Naive B cell (primary cell): Measurements from ENCODE around the gene PLCB4. TPM values are rescaled to one million over a fixed set of nuclear protein-coding genes. Genes with fewer than 3 reads are reported as not detected.

Experiments
- ATAC-seq, 2 donors: fragments of 150-1000 bp; cut with Tn5 transposase; 2 replicates each; pipeline ENCODE4 v1.10.0; 2021; ENCODE audit warnings: low read depth in 2 of 2, mild to moderate bottlenecking in 2 of 2, moderate library complexity in 2 of 2
- DNase-seq: peaks from one replicate; pipeline ENCODE4 v3.0.0; 2022
- H3K27ac Mint-ChIP-seq, 6 donors: one replicate each; pipeline ENCODE4 v1.8.0; 2020 to 2022; ENCODE audit warnings: mild to moderate bottlenecking in 6 of 6, mixed read lengths in 6 of 6, moderate library complexity in 5 of 6, inconsistent platforms in 2 of 6
- H3K27me3 Mint-ChIP-seq, 3 donors: one replicate each; pipeline ENCODE4 v1.8.0; 2021 to 2022; ENCODE audit warnings: mixed read lengths in 3 of 3, mild to moderate bottlenecking in 1 of 3
- H3K36me3 Mint-ChIP-seq, 2 donors: one replicate each; pipeline ENCODE4 v1.8.0; 2020 to 2022; ENCODE audit warnings: mixed read lengths in 2 of 2, inconsistent platforms in 1 of 2, mild to moderate bottlenecking in 1 of 2
- H3K4me1 Mint-ChIP-seq, 3 donors: one replicate each; pipeline ENCODE4 v1.8.0; 2020 to 2022; ENCODE audit warnings: mixed read lengths in 3 of 3, inconsistent platforms in 1 of 3, mild to moderate bottlenecking in 1 of 3, moderate library complexity in 1 of 3
- H3K4me3 Mint-ChIP-seq, 8 donors: one replicate each; pipeline ENCODE4 v1.8.0; 2020 to 2022; ENCODE audit warnings: mild to moderate bottlenecking in 8 of 8, mixed read lengths in 8 of 8, moderate library complexity in 8 of 8, inconsistent platforms in 2 of 8
- H3K9me3 Mint-ChIP-seq, 7 donors: one replicate each; pipeline ENCODE4 v1.8.0; 2020 to 2022; ENCODE audit warnings: mixed read lengths in 7 of 7, mild to moderate bottlenecking in 5 of 7, inconsistent platforms in 2 of 7, moderate library complexity in 1 of 7
- polyA plus RNA-seq, 6 donors: library from polyadenylated mRNA; unstranded; fragments of 300-500 nt; fragmentation: Illumina TruSeq; gene quantifications; one replicate each; pipeline ENCODE4 v1.2.3, GENCODE V29; 2021; ENCODE audit warnings: low read depth in 6 of 6

The PLCB4 gene
- polyA plus RNA-seq, 6 donors from 2014 or later: not detected

DNA sequence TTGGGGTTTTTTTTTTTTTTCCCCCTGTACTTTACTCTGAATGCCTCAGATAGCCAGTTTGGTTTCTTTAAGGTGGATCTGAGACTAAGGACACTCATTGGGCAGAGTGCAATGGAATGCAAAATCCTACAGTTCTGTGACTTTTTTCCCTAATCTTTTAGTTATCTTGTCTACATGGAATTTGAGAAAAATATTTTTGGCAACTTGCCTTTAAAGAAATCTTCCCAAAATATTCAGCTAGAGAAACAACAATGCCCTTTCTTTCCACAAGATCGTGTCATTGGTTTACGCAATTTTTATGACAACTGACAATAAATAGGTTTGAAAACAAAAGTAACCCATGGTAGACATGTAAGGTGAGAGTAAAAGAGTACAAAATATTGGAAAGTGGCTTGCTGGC, 273.8 kb downstream of the PLCB4 start:
- no peak for ATAC-seq
- H3K4me3 Mint-ChIP-seq: no peak overlapping the region
- H3K4me1 Mint-ChIP-seq: no peaks in the 10 kb centered on the region

GRCh38 chr20:9344083-9344920, 275.4 kb downstream of the PLCB4 start:
- DNase-seq (no peak), ATAC-seq (no peak)
- Mint-ChIP-seq H3K4me1 (no peaks in the 10 kb centered on the region), H3K9me3 (no peaks in the 10 kb centered on the region), H3K4me3 (no peak overlapping the region), H3K27ac (no peak overlapping the region), H3K36me3 (no peaks in the 10 kb centered on the region), H3K27me3 (peaks cover 0 to 8% (median 0%) of the 10 kb centered on the region in 3 donors)

More for the DNA sequence above, 273.8 kb downstream of the PLCB4 start:
- Mint-ChIP-seq H3K9me3 (no peaks in the 10 kb centered on the region), H3K27ac (no peak overlapping the region), H3K27me3 (peaks cover 0 to 8% (median 0%) of the 10 kb centered on the region in 3 donors), H3K36me3 (no peaks in the 10 kb centered on the region)
- DNase-seq: no peak

DNA sequence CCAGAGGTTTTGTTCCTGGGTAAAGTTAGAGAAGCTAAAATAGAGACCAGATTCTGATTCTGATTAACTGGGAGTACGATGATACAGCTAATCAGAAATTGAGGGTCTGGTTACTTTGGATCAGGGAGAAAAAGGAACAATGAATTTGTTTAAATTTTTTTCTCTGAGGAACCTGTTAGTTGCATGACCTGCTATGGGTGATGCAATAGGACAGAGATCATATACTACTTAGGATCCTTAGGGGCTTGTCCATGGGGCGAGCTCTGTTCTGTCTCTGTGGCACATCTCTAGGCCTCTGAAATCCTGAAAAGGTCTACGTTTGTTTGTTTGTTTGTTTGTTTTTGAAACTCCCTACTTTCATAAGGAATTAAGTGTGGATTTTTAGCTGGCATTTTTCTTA, 279.4 kb downstream of the PLCB4 start:
- Mint-ChIP-seq H3K27ac (no peak overlapping the region), H3K4me1 (no peaks in the 10 kb centered on the region), H3K36me3 (no peaks in the 10 kb centered on the region), H3K9me3 (no peaks in the 10 kb centered on the region), H3K27me3 (peaks cover 0 to 8% (median 0%) of the 10 kb centered on the region in 3 donors), H3K4me3 (no peak overlapping the region)
- ATAC-seq (no peak), DNase-seq (no peak)

GRCh38 chr20:9348747-9349146, 279.9 kb downstream of the PLCB4 start:
- no peak overlapping the region for H3K4me3 Mint-ChIP-seq
- no peaks in the 10 kb centered on the region for H3K36me3 Mint-ChIP-seq
- H3K27ac Mint-ChIP-seq: no peak overlapping the region
- DNase-seq: no peak
- H3K9me3 Mint-ChIP-seq: no peaks in the 10 kb centered on the region
- H3K4me1 Mint-ChIP-seq: no peaks in the 10 kb centered on the region
- ATAC-seq: no peak
- peaks cover 0 to 8% (median 0%) of the 10 kb centered on the region in 3 donors for H3K27me3 Mint-ChIP-seq

GRCh38 chr20:9349249-9349648, 280.4 kb downstream of the PLCB4 start:
- no peaks in the 10 kb centered on the region for H3K4me1 Mint-ChIP-seq
- no peak for ATAC-seq
- H3K27ac Mint-ChIP-seq: no peak overlapping the region
- no peaks in the 10 kb centered on the region for H3K9me3 Mint-ChIP-seq
- H3K4me3 Mint-ChIP-seq: no peak overlapping the region
- peaks cover 0 to 3% (median 0%) of the 10 kb centered on the region in 3 donors for H3K27me3 Mint-ChIP-seq
- no peak for DNase-seq
- no peaks in the 10 kb centered on the region for H3K36me3 Mint-ChIP-seq

- Mint-ChIP-seq H3K4me1 (no peaks in the 10 kb centered on the region), H3K9me3 (peaks cover 0 to 1% (median 0%) of the 10 kb centered on the region in 7 donors), H3K4me3 (no peak overlapping the region), H3K36me3 (no peaks in the 10 kb centered on the region), H3K27me3 (no peaks in the 10 kb centered on the region), H3K27ac (no peak overlapping the region)
- DNase-seq (no peak), ATAC-seq (no peak)
Observed at GRCh38 chr20:9352739-9353138, 283.9 kb downstream of the PLCB4 start.

DNA sequence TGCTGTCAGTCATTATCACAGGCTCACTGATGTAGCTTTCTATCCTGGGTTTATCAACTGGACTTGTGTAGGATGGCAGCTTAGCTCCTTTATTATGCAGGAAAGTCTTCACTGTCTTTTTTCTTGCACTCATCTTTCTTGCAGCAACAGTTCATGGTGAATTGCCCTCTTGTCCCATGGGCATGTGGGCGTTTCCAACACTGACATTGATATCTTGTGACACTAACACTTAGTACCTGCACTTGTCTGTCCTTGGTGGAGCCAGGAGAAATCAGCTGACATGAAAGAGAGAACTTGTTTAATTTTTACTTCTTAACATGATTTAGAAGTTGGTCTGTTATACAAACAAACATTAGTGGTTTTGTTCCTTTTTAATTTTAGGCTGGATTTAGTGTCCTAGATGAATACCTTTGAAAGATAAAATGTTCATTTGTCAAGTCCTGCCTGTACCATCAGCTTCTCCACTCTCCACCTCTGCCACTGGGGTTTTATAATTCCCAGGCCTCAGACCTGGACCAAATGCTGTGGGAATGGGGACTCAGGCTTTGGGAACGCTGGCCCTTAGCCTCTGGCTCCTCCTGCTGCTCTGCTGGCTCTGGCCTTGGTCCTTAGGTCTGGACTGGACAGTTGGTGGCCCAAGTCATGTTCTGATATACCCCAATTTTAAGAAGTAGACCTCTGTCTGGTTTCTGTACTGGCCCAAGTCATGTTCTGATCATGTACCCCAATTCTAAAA, 284.5 kb downstream of the PLCB4 start:
- Mint-ChIP-seq H3K4me3 (no peak overlapping the region), H3K36me3 (no peaks in the 10 kb centered on the region), H3K9me3 (peaks cover 0 to 1% (median 0%) of the 10 kb centered on the region in 7 donors), H3K27me3 (no peaks in the 10 kb centered on the region), H3K27ac (no peak overlapping the region), H3K4me1 (no peaks in the 10 kb centered on the region)
- ATAC-seq: no peak
- no peak for DNase-seq

DNA sequence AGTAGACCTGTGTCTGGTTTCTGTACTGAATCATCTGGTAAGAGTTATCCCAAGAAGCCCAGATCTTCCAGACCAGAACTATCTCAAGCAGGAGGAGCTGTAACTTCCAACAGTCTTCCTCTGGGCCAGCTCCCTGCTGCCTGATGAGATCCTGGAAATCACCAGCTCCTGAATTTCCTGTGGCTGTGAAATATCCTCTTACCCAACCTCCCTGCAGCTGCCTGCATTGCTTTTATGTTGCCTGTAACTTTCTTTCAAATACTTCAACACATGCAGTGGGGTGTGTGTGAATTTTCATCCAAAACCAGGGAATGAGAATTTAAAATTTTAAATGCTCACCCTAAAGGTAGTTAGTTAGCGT, 285.0 kb downstream of the PLCB4 start:
- DNase-seq: no peak
- Mint-ChIP-seq H3K9me3 (peaks cover 0 to 1% (median 0%) of the 10 kb centered on the region in 7 donors), H3K27ac (no peak overlapping the region), H3K27me3 (no peaks in the 10 kb centered on the region), H3K4me1 (no peaks in the 10 kb centered on the region), H3K36me3 (no peaks in the 10 kb centered on the region), H3K4me3 (no peak overlapping the region)
- ATAC-seq: no peak

- DNase-seq (no peak), ATAC-seq (no peak)
- no peak overlapping the region for H3K4me3 Mint-ChIP-seq
- no peaks in the 10 kb centered on the region for H3K36me3 Mint-ChIP-seq
- H3K9me3 Mint-ChIP-seq: peaks cover 0 to 1% (median 0%) of the 10 kb centered on the region in 7 donors
- H3K27ac Mint-ChIP-seq: no peak overlapping the region
- no peaks in the 10 kb centered on the region for H3K27me3 Mint-ChIP-seq
- no peaks in the 10 kb centered on the region for H3K4me1 Mint-ChIP-seq
Observed at GRCh38 chr20:9354579-9354978, 285.7 kb downstream of the PLCB4 start.

DNA sequence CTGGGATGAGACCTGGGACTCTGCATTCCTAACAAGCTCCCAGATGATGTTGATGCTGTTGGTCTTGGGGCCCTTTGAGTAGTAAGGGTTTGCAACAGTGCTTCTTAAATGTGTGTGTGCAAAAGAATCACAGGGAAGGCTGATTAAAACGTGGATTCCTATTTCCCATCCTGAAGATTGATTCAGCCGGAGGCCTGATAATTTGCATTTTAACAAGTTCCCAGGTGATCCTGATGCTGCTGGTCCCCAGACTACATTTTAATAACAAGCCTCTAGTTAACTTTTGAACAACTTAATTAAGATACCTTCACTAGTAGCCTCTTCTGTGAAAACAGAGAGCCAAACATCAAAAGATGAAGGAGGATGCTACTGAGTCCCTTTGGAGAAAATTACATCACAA, 289.1 kb downstream of the PLCB4 start:
- Mint-ChIP-seq H3K4me1 (no peaks in the 10 kb centered on the region), H3K27me3 (no peaks in the 10 kb centered on the region), H3K4me3 (no peak overlapping the region), H3K36me3 (no peaks in the 10 kb centered on the region), H3K9me3 (peaks cover 0 to 1% (median 0%) of the 10 kb centered on the region in 7 donors), H3K27ac (no peak overlapping the region)
- ATAC-seq (no peak), DNase-seq (no peak)

DNA sequence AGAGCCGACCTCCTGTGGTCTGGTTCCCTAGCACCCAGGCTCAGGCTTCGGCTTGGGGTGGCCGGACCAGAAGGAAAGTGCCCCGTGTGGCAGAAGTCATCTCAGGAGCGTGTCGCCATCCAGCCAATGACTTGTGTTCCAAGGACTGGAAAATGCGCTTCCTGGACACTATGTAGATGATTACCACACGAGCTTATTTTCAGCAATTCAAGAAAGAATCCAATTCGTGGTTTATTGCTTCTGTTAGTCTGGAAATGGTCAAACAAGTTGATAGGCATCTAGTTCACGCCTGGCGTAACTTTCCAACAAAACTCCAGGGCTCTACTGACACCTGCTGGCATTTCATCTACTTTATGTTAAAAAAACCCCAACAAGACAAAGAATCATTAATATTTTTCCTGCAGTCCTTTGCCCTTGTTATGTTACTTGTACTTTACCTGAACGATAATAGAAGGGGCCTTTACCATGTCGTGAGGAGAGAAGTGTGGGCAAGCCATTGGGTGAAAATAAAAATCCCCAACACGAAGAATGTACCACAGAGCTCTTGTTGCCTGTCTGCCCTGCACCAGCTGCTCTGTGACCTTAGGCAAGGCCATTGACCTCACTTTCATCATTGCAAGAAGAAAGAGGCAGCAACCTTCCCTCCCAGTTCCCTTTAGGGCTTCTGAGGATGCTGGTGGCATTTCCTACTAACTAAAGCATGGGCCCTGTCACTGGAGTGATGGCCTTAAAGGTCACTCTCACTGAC, 290.8 kb downstream of the PLCB4 start:
- H3K9me3 Mint-ChIP-seq: peaks cover 0 to 1% (median 0%) of the 10 kb centered on the region in 7 donors
- ATAC-seq (no peak), DNase-seq (no peak)
- H3K4me1 Mint-ChIP-seq: no peaks in the 10 kb centered on the region
- H3K27ac Mint-ChIP-seq: no peak overlapping the region
- H3K27me3 Mint-ChIP-seq: no peaks in the 10 kb centered on the region
- H3K36me3 Mint-ChIP-seq: no peaks in the 10 kb centered on the region
- H3K4me3 Mint-ChIP-seq: no peak overlapping the region

GRCh38 chr20:9360431-9360830, 291.5 kb downstream of the PLCB4 start:
- Mint-ChIP-seq H3K9me3 (no peaks in the 10 kb centered on the region), H3K36me3 (no peaks in the 10 kb centered on the region), H3K27ac (no peak overlapping the region), H3K4me3 (no peak overlapping the region), H3K4me1 (no peaks in the 10 kb centered on the region), H3K27me3 (no peaks in the 10 kb centered on the region)
- no peak for DNase-seq
- no peak for ATAC-seq

DNA sequence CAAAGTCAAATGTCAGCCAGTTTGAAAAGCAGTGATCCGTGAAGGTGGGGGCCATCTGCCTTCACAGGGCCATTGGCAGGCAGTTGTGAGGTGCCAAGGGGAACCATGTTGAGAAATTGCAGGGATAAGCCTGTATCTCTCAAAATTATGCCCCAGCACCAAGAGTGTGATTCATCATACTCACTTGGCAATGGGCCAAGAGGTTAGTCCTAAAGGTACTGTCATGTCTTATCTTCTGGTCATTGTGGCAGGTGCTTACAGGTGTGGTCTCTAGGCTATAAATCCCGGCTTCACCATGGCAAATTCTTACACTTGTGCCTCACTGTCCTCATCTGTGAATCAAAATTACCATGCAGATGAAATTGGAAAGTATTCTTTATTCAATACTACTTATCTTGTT, 294.8 kb downstream of the PLCB4 start:
- Mint-ChIP-seq H3K4me3 (no peak overlapping the region), H3K36me3 (no peaks in the 10 kb centered on the region), H3K4me1 (no peaks in the 10 kb centered on the region), H3K27ac (no peak overlapping the region), H3K9me3 (no peaks in the 10 kb centered on the region), H3K27me3 (no peaks in the 10 kb centered on the region)
- DNase-seq (no peak), ATAC-seq (no peak)
